HAP-1 (cell line): ENCODE results near the gene MORC2.

Source experiments
- DNase-seq, 2 experiments: peaks; one replicate each; pipeline ENCODE4 v3.0.0-alpha.2; 2016 to 2020; ENCODE audit warnings: low spot score in 2 of 2
- H3K27me3 ChIP-seq: fragments of 250-450 bp; sonication (Bioruptor Pico); 2 replicates; pipeline ENCODE4 v1.5.1; 2020; ENCODE audit warnings: low read depth, mild to moderate bottlenecking, moderate library complexity
- H3K36me3 ChIP-seq: fragments of 250-450 bp; sonication (Bioruptor Pico); replicated peaks from 2 replicates; pipeline ENCODE4 v1.5.1; 2020; ENCODE audit warnings: mild to moderate bottlenecking
- H3K4me1 ChIP-seq: fragments of 250-450 bp; sonication (Bioruptor Pico); 2 replicates; pipeline ENCODE4 v1.5.1; 2020; ENCODE audit warnings: mild to moderate bottlenecking
- H3K4me3 ChIP-seq: fragments of 250-450 bp; sonication (Bioruptor Pico); 2 replicates; pipeline ENCODE4 v1.5.1; 2020; ENCODE audit warnings: mild to moderate bottlenecking, moderate library complexity
- H3K9me3 ChIP-seq: fragments of 250-450 bp; sonication (Bioruptor Pico); 2 replicates; pipeline ENCODE4 v1.5.1; 2020; ENCODE audit warnings: mild to moderate bottlenecking, moderate library complexity
- in situ Hi-C: fragments of 300-500 bp; cut with MboI; formaldehyde crosslinking; loops from 3 replicates; pipeline ENCODE4 v1.14.3; 2020; ENCODE audit warnings: low sequenced_read_pairs, inconsistent platforms, mixed read lengths

Gene MORC2

DNA sequence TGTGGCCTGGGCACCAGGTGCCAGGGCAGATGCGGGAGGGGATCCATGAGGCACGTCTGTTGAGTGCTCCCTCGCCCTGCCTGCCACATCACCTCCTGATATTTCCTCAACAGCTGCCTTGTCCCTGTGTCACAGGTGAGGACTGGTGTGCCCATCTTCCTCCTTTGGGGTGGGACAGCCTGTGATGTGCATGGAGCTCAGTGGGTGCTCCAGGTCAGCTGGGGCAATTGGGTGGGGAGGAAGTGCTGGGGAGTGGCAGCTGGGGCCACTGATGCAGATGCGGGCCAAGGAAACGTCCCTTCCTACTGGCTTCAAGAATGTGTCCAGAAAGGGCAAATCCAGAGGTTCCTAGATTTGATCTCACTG is 83.6 kb downstream of the MORC2 start:
- H3K4me3 ChIP-seq, result no peak overlapping the region
- no peaks in the 10 kb centered on the region for H3K27me3 ChIP-seq
- no peaks in the 10 kb centered on the region for H3K9me3 ChIP-seq
- in situ Hi-C loops, result no loop called here
- H3K4me1 ChIP-seq, result peaks cover 8% of the 10 kb centered on the region
- no peak for DNase-seq
- no peaks in the 10 kb centered on the region for H3K36me3 ChIP-seq

GRCh38 chr22:30884211-30885000 is 84.2 kb downstream of the MORC2 start:
- no peak for DNase-seq
- no peaks in the 10 kb centered on the region for H3K36me3 ChIP-seq
- peaks cover 8% of the 10 kb centered on the region for H3K4me1 ChIP-seq
- H3K9me3 ChIP-seq, result no peaks in the 10 kb centered on the region
- in situ Hi-C loops, result no loop called here
- no peak overlapping the region for H3K4me3 ChIP-seq
- H3K27me3 ChIP-seq, result no peaks in the 10 kb centered on the region

- Histone ChIP-seq H3K9me3 (no peaks in the 10 kb centered on the region), H3K4me3 (no peak overlapping the region), H3K27me3 (no peaks in the 10 kb centered on the region), H3K36me3 (no peaks in the 10 kb centered on the region), H3K4me1 (peaks cover 8% of the 10 kb centered on the region)
- in situ Hi-C loops, result no loop called here
- no peak for DNase-seq
Measured at GRCh38 chr22:30883586-30884145, 84.9 kb downstream of the MORC2 start.

- no peak for DNase-seq
- in situ Hi-C loops, result no loop called here
- H3K9me3 ChIP-seq, result no peaks in the 10 kb centered on the region
- H3K36me3 ChIP-seq, result no peaks in the 10 kb centered on the region
- peaks cover 8% of the 10 kb centered on the region for H3K4me1 ChIP-seq
- H3K4me3 ChIP-seq, result no peak overlapping the region
- no peaks in the 10 kb centered on the region for H3K27me3 ChIP-seq
Measured at GRCh38 chr22:30882974-30883533, 85.5 kb downstream of the MORC2 start.

DNA sequence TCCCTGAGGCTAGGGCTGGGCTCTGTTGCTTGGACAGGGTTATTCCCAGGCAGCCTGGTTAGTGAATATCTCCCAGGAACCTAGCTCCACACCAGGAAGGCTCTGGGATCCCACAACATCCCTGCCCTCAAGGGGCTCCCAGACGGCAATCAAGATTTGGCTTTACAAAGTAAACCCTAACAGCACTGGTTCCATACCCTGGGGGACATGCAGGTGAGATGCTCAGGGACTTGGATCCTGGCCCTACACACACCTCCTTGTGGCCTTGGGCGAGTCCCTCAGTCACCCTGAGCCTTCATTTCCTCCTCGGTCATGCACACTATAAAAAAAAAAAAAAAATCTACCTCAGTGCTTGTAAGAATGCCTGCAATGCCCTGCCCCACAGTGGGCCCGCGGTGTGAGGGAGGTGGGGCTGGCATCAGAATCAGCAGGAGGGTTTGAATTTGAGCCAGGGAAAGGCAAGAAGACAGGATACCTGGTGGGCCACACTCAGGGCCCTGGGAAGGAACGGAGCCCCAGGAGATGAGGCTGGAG is 86.3 kb downstream of the MORC2 start:
- in situ Hi-C loops, result no loop called here

GRCh38 chr22:30881361-30882183 is 87.0 kb downstream of the MORC2 start:
- Histone ChIP-seq H3K4me3 (no peak overlapping the region), H3K4me1 (peaks cover 3% of the 10 kb centered on the region), H3K27me3 (no peaks in the 10 kb centered on the region), H3K9me3 (no peaks in the 10 kb centered on the region), H3K36me3 (no peaks in the 10 kb centered on the region)
- DNase-seq, result no peak
- in situ Hi-C loops, result no loop called here

More for the DNA sequence above, 86.3 kb downstream of the MORC2 start:
- Histone ChIP-seq H3K27me3 (no peaks in the 10 kb centered on the region), H3K36me3 (no peaks in the 10 kb centered on the region), H3K9me3 (no peaks in the 10 kb centered on the region), H3K4me3 (no peak overlapping the region), H3K4me1 (peaks cover 8% of the 10 kb centered on the region)
- DNase-seq, result no peak

- no peaks in the 10 kb centered on the region for H3K4me1 ChIP-seq
- in situ Hi-C loops, result no loop called here
- H3K27me3 ChIP-seq, result no peaks in the 10 kb centered on the region
- no peaks in the 10 kb centered on the region for H3K36me3 ChIP-seq
- no peaks in the 10 kb centered on the region for H3K9me3 ChIP-seq
- H3K4me3 ChIP-seq, result no peak overlapping the region
- DNase-seq, result no peak
Measured at GRCh38 chr22:30880847-30881246, 87.7 kb downstream of the MORC2 start.

- Histone ChIP-seq H3K27me3 (no peaks in the 10 kb centered on the region), H3K4me1 (no peaks in the 10 kb centered on the region), H3K36me3 (no peaks in the 10 kb centered on the region), H3K9me3 (no peaks in the 10 kb centered on the region), H3K4me3 (no peak overlapping the region)
- no peak for DNase-seq
- in situ Hi-C loops, result no loop called here
Measured at GRCh38 chr22:30880181-30880601, 88.4 kb downstream of the MORC2 start.

DNA sequence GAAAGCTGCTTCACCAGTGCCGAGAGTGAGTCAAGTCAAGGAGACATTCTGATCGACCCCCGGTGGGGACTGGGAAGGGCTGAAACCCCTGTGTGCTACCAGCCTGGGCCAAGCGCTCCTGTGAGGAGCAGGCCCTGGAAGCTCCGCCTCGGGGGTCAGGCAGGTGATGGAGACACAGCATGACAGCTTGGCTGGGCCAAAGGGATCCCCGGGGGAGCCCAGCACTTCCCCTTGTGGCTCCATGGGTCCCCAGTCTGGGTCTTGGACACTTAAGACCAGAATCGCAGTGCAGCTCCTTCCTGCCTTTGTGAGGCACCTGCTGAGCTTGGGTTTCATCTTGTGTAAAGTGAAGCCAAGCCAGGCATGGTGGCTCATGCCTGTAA is 89.2 kb downstream of the MORC2 start:
- Histone ChIP-seq H3K27me3 (no peaks in the 10 kb centered on the region), H3K9me3 (no peaks in the 10 kb centered on the region), H3K4me3 (no peak overlapping the region), H3K4me1 (no peaks in the 10 kb centered on the region), H3K36me3 (no peaks in the 10 kb centered on the region)
- in situ Hi-C loops, result no loop called here
- DNase-seq, result no peak

DNA sequence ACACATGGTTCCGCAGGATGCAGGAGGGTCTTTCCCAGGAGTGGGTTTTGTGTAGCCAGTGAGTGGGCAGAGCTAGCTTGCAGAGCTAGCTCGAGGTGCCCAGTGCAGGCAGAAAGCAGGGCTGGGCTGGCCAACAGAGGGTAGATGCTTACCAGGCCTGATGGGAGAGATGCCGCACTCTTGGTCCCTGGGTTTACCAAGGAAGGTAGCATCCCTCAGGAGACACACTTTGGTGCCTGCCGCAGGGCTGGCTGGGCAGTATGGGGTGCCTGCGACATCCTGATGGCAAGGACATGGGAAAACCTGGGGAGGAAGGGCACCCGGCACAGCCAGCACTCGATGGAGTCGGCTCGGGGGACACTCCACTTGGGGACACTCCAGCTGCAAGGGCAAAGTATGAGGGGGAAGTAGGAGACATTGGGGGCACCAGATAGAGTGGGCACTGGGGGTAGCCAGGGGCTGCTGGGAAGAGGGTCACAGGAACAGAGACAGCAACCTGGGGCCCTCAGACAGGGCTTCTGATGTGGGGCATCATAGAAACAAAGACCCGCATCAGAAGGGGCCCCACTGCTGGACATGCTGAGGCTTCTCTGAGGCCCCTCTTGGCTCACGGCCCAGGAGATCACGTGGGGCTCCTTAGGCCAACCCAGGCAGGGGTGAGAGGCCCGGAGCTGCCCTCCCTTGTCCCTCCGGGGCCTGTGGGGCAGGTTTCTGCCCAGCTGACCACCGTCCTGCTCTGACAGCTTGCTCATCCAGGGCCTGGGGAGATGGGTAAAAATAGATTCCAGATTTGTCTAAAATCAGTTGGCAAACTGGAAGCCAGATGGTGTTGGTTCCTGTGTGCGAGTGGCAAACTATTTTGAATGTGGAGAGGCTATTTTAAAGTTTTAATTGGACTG is 89.8 kb downstream of the MORC2 start:
- Histone ChIP-seq H3K27me3 (no peaks in the 10 kb centered on the region), H3K36me3 (no peaks in the 10 kb centered on the region), H3K4me1 (no peaks in the 10 kb centered on the region), H3K4me3 (no peak overlapping the region), H3K9me3 (no peaks in the 10 kb centered on the region)
- DNase-seq, result peak in 1 of 2 experiments; percentile 30
- in situ Hi-C loops, result no loop called here

- Histone ChIP-seq H3K27me3 (no peaks in the 10 kb centered on the region), H3K9me3 (no peaks in the 10 kb centered on the region), H3K4me1 (no peaks in the 10 kb centered on the region), H3K4me3 (no peak overlapping the region), H3K36me3 (no peaks in the 10 kb centered on the region)
- in situ Hi-C loops, result no loop called here
- DNase-seq, result no peak
Measured at GRCh38 chr22:30877662-30878515, 90.7 kb downstream of the MORC2 start.

GRCh38 chr22:30876915-30877553 is 91.5 kb downstream of the MORC2 start:
- in situ Hi-C loops, result no loop called here
- Histone ChIP-seq H3K9me3 (no peaks in the 10 kb centered on the region), H3K4me1 (no peaks in the 10 kb centered on the region), H3K36me3 (no peaks in the 10 kb centered on the region), H3K27me3 (no peaks in the 10 kb centered on the region), H3K4me3 (no peak overlapping the region)
- no peak for DNase-seq
